Measurements from ENCODE around the gene HP1BP3. TPM values are rescaled to one million over a fixed set of nuclear protein-coding genes. Genes with fewer than 3 reads are reported as not detected.

The HP1BP3 gene
- total and polyA plus RNA-seq, 2 experiments from 2014 or later: 89.1 to 112 TPM

- 0 out of 2 replicates have a peak, but pooled peaks cover 4% of the 10 kb centered on the region for H3F3A ChIP-seq (replicated peaks; ENCODE audit: low read depth)
- Mint-ChIP-seq H3K27ac (no peak overlapping the region), H3K27me3 (ENCODE audit: insufficient read depth, low read depth, poor library complexity) (peaks cover 11% of the 10 kb centered on the region), H3K9me3 (no peaks in the 10 kb centered on the region), H3K4me3 (no peak overlapping the region), H3K4me1 (no peaks in the 10 kb centered on the region), H3K36me3 (ENCODE audit: low read depth) (peaks cover 27% of the 10 kb centered on the region)
- H3K4me2 ChIP-seq: no peak overlapping the region
- TF ChIP-seq CTCF (conservative IDR thresholded peaks at IDR 0.05; ENCODE audit: low read depth in 2 of 2): no peak
- TF ChIP-seq ETS1 (IDR thresholded peaks at IDR 0.05): no peak
- TF ChIP-seq REST (IDR thresholded peaks at IDR 0.05; ENCODE audit: unreplicated experiment): no peak
- no peak overlapping the region for H2AFZ ChIP-seq
- no peak overlapping the region for H3K4me3 ChIP-seq
- no peaks in the 10 kb centered on the region for H3K79me2 ChIP-seq (replicated peaks; ENCODE audit: insufficient read depth)
- no peaks in the 10 kb centered on the region for H3K27me3 ChIP-seq (ENCODE audit: insufficient read depth)
- no peaks in the 10 kb centered on the region for H3K4me1 ChIP-seq (ENCODE audit: insufficient read depth)
- no peak overlapping the region for H3K27ac ChIP-seq (ENCODE audit: low read depth)
- DNase-seq (ENCODE audit: low spot score): no peak
- H3K36me3 ChIP-seq (ENCODE audit: insufficient read depth): no peaks in the 10 kb centered on the region; the same call in 1 of the 2 replicates
- H4K20me1 ChIP-seq (replicated peaks; ENCODE audit: insufficient read depth): peaks cover 4% of the 10 kb centered on the region; the same call in 1 of the 2 replicates
- no peak for ATAC-seq
- H3K9me2 ChIP-seq (ENCODE audit: insufficient read depth): no peaks in the 10 kb centered on the region
Observed at GRCh38 chr1:20710469-20711284, 76.4 kb downstream of the HP1BP3 start.

- no peak for DNase-seq (ENCODE audit: low spot score)
- Histone ChIP-seq H3K27ac (ENCODE audit: low read depth) (no peak overlapping the region), H3K4me3 (no peak overlapping the region), H3K4me1 (ENCODE audit: insufficient read depth) (no peaks in the 10 kb centered on the region), H3K9me2 (ENCODE audit: insufficient read depth) (no peaks in the 10 kb centered on the region), H3F3A (replicated peaks; ENCODE audit: low read depth) (0 out of 2 replicates have a peak, but pooled peaks cover 4% of the 10 kb centered on the region), H2AFZ (no peak overlapping the region), H4K20me1 (replicated peaks; ENCODE audit: insufficient read depth) (peaks cover 4% of the 10 kb centered on the region; the same call in 1 of the 2 replicates), H3K79me2 (replicated peaks; ENCODE audit: insufficient read depth) (no peaks in the 10 kb centered on the region), H3K4me2 (no peak overlapping the region), H3K27me3 (ENCODE audit: insufficient read depth) (no peaks in the 10 kb centered on the region), H3K36me3 (ENCODE audit: insufficient read depth) (no peaks in the 10 kb centered on the region; the same call in 1 of the 2 replicates)
- no peak for ATAC-seq
- H3K4me3 Mint-ChIP-seq: no peak overlapping the region
- no peak overlapping the region for H3K27ac Mint-ChIP-seq
- peaks cover 27% of the 10 kb centered on the region for H3K36me3 Mint-ChIP-seq (ENCODE audit: low read depth)
- H3K27me3 Mint-ChIP-seq (ENCODE audit: insufficient read depth, low read depth, poor library complexity): peaks cover 8% of the 10 kb centered on the region
- no peaks in the 10 kb centered on the region for H3K4me1 Mint-ChIP-seq
- H3K9me3 Mint-ChIP-seq: no peaks in the 10 kb centered on the region
- TF ChIP-seq EZH2phosphoT487 (IDR thresholded peaks at IDR 0.05; ENCODE audit: unreplicated experiment) (no peak), ETS1 (IDR thresholded peaks at IDR 0.05) (no peak), REST (IDR thresholded peaks at IDR 0.05; ENCODE audit: unreplicated experiment) (no peak), NANOG (IDR thresholded peaks at IDR 0.05; ENCODE audit: borderline replicate concordance) (no peak), CTCF (conservative IDR thresholded peaks at IDR 0.05; ENCODE audit: low read depth in 2 of 2) (no peak), ZNF331 (CRISPR knock-in tag; IDR thresholded peaks at IDR 0.05; ENCODE audit: low read depth) (no peak), STAT1 (IDR thresholded peaks at IDR 0.05; ENCODE audit: unreplicated experiment) (no peak), CREB1 (CRISPR knock-in tag; IDR thresholded peaks at IDR 0.05; ENCODE audit: low read depth) (no peak)
Observed at GRCh38 chr1:20709868-20710267, 77.2 kb downstream of the HP1BP3 start.
